Stimulated activated CD8-positive, alpha-beta memory T cell treated with anti-CD3 and anti-CD28 coated beads, Interleukin-4, amount 100 ng/mL, for 4 hours (primary cell): Measurements from ENCODE around the gene CPB2.
A peak's percentile ranks its signal among the peaks of the same experiment; 100 is the strongest.

Source experiments
- DNase-seq, 2 donors: peaks; one replicate each; pipeline ENCODE4 v3.0.0-alpha.2; 2020; ENCODE audit warnings: low read depth in 2 of 2, low spot score in 1 of 2

The CPB2 gene

GRCh38 chr13:46127358-46128023 lies 22.7 kb upstream of the CPB2 start:
- DNase-seq: no peak

DNA sequence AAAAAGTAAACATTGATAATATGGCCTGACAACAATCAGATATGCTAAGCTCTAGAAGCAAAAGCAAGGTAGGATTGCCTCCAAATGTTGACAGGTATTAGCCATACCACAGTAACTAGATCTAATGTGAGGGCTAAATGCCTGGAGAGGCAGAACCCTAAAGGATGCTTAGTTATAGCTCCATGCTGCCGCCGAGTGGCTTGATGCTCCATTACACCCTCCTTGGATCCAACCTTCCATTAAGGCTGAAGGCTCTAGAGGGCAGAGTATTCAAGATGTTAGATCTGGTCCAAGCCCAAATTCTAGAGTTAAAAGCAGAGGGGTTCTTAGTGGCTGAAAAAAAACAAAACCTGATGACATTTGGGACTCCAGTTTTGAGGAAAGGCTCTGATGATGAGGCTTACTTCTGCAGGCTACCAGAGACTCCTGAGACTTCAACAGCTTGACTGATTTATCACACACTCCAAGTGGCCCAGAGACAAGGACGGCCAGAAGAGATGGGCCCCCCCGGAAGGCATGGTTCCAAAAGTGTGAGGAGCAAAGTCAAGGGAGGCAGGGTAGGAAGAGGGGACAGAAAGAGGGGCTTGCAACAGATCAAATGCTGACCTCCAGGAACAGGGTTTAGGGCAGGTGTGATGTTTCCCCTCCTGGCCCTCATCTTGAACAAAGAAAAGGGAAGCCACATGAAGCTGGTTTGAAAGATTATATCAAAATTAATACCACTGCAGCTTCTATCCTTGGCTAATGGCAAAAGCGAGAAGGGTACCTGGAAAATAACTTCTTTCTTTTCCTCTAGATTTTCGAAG lies 21.9 kb upstream of the CPB2 start:
- peak; percentile 21 to 31 for DNase-seq

DNA sequence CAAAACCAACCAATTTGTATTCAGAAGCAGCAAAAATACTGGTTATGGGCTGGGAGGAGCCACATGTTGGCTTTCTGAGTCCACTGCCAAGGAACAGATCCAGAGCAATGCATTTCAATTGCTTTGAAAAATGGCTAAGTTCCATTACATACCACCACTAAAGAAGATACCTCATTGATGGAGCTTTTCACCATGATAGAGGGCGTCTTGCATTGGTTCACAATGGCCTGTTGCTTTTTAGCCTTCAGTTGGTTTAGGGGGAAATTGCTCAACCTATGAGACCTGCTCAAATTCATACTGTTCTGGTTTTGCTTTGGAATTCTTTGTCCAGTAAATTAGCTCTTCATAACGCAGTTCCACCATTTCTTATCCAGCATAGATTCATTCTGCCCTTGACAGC lies 21.2 kb upstream of the CPB2 start:
- DNase-seq: no peak

- no peak for DNase-seq
Measured at GRCh38 chr13:46124967-46125933, 20.4 kb upstream of the CPB2 start.

GRCh38 chr13:46124531-46124966 lies 19.7 kb upstream of the CPB2 start:
- no peak for DNase-seq

DNA sequence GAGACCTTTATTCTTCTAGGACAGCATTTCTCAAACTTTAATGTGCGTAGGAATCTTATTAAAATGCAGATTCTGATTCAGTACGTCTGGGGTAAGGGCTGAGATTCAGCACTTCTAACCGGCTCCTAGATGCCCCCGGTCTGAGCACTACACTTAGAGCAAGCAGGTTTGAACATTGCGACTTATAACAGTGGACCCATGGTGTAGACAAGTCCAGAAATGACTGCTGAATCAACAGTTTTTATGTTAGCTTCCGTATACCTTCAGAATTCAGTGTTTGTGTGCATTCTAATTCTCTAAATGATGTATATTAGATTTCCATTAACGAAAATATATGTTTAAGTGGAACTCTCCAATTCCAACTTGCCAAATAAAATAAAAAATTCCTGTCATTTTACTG lies 17.5 kb upstream of the CPB2 start:
- no peak for DNase-seq

- DNase-seq: no peak
Measured at GRCh38 chr13:46121597-46122163, 16.8 kb upstream of the CPB2 start.

GRCh38 chr13:46121033-46121432 lies 16.2 kb upstream of the CPB2 start:
- DNase-seq: no peak

- DNase-seq: no peak
Measured at GRCh38 chr13:46119883-46120614, 15.2 kb upstream of the CPB2 start.

DNA sequence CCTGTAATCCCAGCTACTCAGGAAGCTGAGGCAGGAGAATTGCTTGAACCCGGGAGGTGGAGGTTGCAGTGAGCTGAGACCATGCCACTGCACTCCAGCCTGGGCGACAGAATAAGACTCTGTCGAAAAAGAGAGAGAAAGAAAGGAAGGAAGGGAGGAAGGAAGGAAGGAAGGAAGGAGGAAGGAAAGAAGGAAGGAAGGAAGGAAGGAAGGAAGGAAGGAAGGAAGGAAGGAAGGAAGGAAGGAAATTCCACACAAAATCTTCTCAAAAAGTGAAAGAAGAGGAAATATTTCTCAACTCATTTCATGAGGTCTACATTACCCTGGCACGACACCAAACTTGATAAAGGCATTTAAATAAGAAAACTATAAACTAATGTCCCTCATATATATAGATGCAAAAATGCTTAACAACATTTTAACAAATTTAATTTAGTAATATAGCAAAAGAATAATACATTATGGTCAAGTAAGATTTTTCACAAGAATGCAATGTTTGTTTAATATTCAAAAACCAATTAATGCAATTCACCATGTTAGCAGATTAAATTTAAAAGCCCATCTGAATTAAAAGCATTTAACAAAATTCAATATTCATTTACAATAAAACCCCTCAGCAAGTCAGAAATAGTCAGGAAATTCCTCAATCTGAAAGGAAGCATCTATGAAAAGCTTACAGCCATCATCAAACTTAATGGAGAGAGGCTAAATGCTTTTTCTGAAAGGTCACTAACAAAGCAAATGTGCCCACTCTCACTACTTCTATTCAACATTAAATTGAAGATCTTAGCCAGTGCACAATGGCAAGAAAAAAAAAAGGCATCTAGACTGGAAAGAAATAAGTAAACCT lies 12.0 kb upstream of the CPB2 start:
- no peak for DNase-seq

- DNase-seq: no peak
Measured at GRCh38 chr13:46114613-46115012, 9.8 kb upstream of the CPB2 start.

DNA sequence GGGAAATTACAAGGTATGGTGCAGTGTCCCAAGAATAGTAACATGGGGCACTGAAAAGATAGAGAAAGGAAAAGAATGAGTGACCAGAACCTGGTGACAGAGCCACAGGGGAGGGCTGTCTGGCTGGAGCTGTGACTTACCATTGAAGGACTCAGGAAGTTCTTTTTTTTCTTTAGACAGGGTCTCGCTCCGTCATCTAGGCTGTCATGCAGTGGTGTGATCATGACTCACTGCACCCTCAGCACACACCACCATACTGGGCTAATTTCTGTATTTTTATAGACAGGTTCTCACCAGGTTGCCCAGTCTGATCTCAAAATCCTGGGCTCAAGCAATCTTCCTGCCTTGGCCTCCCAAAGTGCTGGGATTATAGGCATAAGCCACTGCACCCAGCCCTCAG lies 8.8 kb upstream of the CPB2 start:
- DNase-seq: no peak

- DNase-seq: no peak
Measured at GRCh38 chr13:46111151-46111550, 6.3 kb upstream of the CPB2 start.

GRCh38 chr13:46109451-46109850 lies 4.6 kb upstream of the CPB2 start:
- no peak for DNase-seq

- DNase-seq: no peak
Measured at GRCh38 chr13:46106839-46107371, 2.1 kb upstream of the CPB2 start.

- DNase-seq: no peak
Measured at GRCh38 chr13:46103037-46103436, 1.8 kb downstream of the CPB2 start.

GRCh38 chr13:46102255-46102605 lies 2.6 kb downstream of the CPB2 start:
- no peak for DNase-seq

GRCh38 chr13:46101484-46102254 lies 3.2 kb downstream of the CPB2 start:
- DNase-seq: no peak

DNA sequence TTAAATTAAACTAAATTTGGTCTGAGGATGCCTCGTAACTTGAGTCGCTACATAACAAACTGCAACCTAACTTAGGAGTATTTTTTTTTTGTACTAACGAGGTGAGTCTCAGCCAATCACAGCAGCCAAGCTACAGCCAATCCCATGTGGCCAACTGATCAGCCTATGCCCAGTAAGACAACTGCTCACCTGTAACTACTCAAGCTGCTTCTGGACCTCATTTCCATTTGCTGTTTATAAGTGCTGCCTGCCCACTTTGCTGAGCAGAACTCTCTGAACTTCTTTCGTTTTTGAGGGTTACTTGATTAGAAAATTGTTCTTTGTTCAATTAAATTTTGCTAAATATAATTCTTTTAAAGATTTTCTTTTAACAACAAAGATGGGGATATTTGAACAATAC lies 3.8 kb downstream of the CPB2 start:
- no peak for DNase-seq
